OCI-LY3 (cell line): ENCODE measurements around the gene LMAN1.

Source experiments
- CTCF ChIP-seq: fragments of 200-600, 300-600 bp; sonication (generic); IDR thresholded peaks from 2 replicates; pipeline ENCODE4 v1.5.1; 2014; ENCODE audit warnings: antibody characterized with exemption, low read length, low read depth
- EZH2phosphoT487 ChIP-seq: fragments of 200-600 bp; shearing (Covaris generic); IDR thresholded peaks from 2 replicates; pipeline ENCODE4 v1.6.1; 2018; ENCODE audit warnings: antibody characterized with exemption, mixed run types, low read depth

- TF ChIP-seq CTCF (no peak), EZH2phosphoT487 (no peak)
Measured at GRCh38 chr18:59318460-59319050, 40.5 kb downstream of the LMAN1 start, which contains the start of gene CPLX4.
